NCI-H146 treated with DMSO at 0.1 percent for 48 hours (cell line): Measurements from ENCODE around the gene NKPD1.
A peak's percentile ranks its signal among the peaks of the same experiment; 100 is the strongest.

Source experiments
- DNase-seq: peaks from one replicate; lab custom pipeline; 2025; ENCODE audit not compliant: unreplicated experiment; lab: John Stamatoyannopoulos, UW

The NKPD1 gene

GRCh38 chr19:45118106-45118505 is 42.7 kb downstream of the NKPD1 start:
- no peak for DNase-seq

GRCh38 chr19:45117671-45118070 is 43.1 kb downstream of the NKPD1 start:
- no peak for DNase-seq

GRCh38 chr19:45117167-45117594 is 43.6 kb downstream of the NKPD1 start:
- no peak for DNase-seq

GRCh38 chr19:45115809-45116615 is 44.8 kb downstream of the NKPD1 start:
- no peak for DNase-seq

GRCh38 chr19:45114116-45114515 is 46.7 kb downstream of the NKPD1 start:
- no peak for DNase-seq

- peak; percentile 97 for DNase-seq
These were observed 47.2 kb downstream of the NKPD1 start for GRCh38 chr19:45113628-45114027.

- no peak for DNase-seq
These were observed 48.5 kb downstream of the NKPD1 start for GRCh38 chr19:45112111-45112827.
